BLaER1 treated with 17β-estradiol and CSF1 and Interleukin-3, amounts not matched to agents 10 nM and 100 nM (cell line): ENCODE measurements around the gene RUBCNL.
A peak's percentile ranks its signal among the peaks of the same experiment; 100 is the strongest.

Source experiments
- H3K27ac ChIP-seq, 11 experiments: shearing (Covaris generic); formaldehyde crosslinking; 2 replicates each; pipeline ENCODE4 v1.8.1; 2022
- H3K27me3 ChIP-seq, 11 experiments: shearing (Covaris generic); formaldehyde crosslinking; 2 replicates each; pipeline ENCODE4 v1.8.1; 2022
- H3K36me3 ChIP-seq, 11 experiments: shearing (Covaris generic); formaldehyde crosslinking; 2 replicates each; pipeline ENCODE4 v1.8.1; 2022
- H3K4me1 ChIP-seq, 10 experiments: shearing (Covaris generic); formaldehyde crosslinking; 2 replicates each; pipeline ENCODE4 v1.8.1; 2022
- H3K4me2 ChIP-seq, 11 experiments: shearing (Covaris generic); formaldehyde crosslinking; 2 replicates each; pipeline ENCODE4 v1.8.1; 2022
- H3K4me3 ChIP-seq, 10 experiments: shearing (Covaris generic); formaldehyde crosslinking; 2 replicates each; pipeline ENCODE4 v1.8.1; 2022
- H3K9ac ChIP-seq, 11 experiments: shearing (Covaris generic); formaldehyde crosslinking; 2 replicates each; pipeline ENCODE4 v1.8.1; 2022
- H3K9me3 ChIP-seq, 11 experiments: shearing (Covaris generic); formaldehyde crosslinking; replicated peaks in 1 of 11; 2 replicates each; pipeline ENCODE4 v1.8.1; 2022
- H4K20me1 ChIP-seq, 11 experiments: shearing (Covaris generic); formaldehyde crosslinking; 2 replicates each; pipeline ENCODE4 v1.8.1; 2022
- Cebpa-rat ChIP-seq, 11 experiments: shearing (Covaris generic); IDR thresholded peaks; 2 replicates each; pipeline ENCODE4 v1.8.1; 2022

RUBCNL gene

DNA sequence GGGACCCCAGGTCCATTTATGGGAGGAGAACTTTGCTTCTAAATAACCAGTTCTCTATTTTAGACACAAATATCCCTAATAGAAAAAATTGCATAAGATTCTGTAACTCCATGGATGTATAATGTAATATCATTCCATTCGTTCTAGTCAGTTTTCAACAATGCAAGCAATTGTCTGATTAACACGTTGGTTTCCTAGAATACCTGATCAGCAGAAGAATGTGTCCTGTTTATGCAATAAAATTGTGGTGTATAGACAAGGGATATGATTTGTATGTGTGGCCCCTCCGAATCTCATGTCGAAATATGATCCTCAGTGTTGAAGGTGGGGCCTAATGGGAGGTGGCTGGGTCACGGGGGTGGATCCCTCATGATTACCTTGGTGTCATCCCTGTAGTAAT is 62.1 kb downstream of the RUBCNL start:
- Histone ChIP-seq H3K27ac (no peak overlapping the region), H4K20me1 (no peaks in the 10 kb centered on the region), H3K4me1 (peaks cover 0 to 16% (median 13%) of the 10 kb centered on the region in 10 experiments; a peak in 11 of 20 replicates), H3K9me3 (peaks cover 0 to 8% (median 0%) of the 10 kb centered on the region in 11 experiments; a peak in 1 of 22 replicates), H3K36me3 (no peaks in the 10 kb centered on the region), H3K27me3 (no peaks in the 10 kb centered on the region), H3K9ac (no peak overlapping the region), H3K4me2 (no peak overlapping the region), H3K4me3 (no peak overlapping the region)
- TF ChIP-seq Cebpa-rat (IDR thresholded peaks at IDR 0.05), result no peak

- Histone ChIP-seq H4K20me1 (no peaks in the 10 kb centered on the region), H3K4me2 (peak overlapping the region in 4 of 11 experiments; percentile 10 to 64 (median 44); a peak in 6 of 22 replicates), H3K9ac (peak overlapping the region in 1 of 11 experiments; percentile 10; a peak in 1 of 22 replicates), H3K9me3 (peaks cover 0 to 6% (median 0%) of the 10 kb centered on the region in 11 experiments; a peak in 1 of 22 replicates), H3K4me1 (peaks cover 0 to 32% (median 13%) of the 10 kb centered on the region in 10 experiments; a peak in 11 of 20 replicates), H3K4me3 (no peak overlapping the region), H3K36me3 (no peaks in the 10 kb centered on the region), H3K27ac (peak overlapping the region in 3 of 11 experiments; percentile 19 to 28 (median 21); a peak in 3 of 22 replicates), H3K27me3 (no peaks in the 10 kb centered on the region)
- TF ChIP-seq Cebpa-rat (IDR thresholded peaks at IDR 0.05), result no peak
These were observed 65.4 kb downstream of the RUBCNL start for GRCh38 chr13:46321494-46322225.

DNA sequence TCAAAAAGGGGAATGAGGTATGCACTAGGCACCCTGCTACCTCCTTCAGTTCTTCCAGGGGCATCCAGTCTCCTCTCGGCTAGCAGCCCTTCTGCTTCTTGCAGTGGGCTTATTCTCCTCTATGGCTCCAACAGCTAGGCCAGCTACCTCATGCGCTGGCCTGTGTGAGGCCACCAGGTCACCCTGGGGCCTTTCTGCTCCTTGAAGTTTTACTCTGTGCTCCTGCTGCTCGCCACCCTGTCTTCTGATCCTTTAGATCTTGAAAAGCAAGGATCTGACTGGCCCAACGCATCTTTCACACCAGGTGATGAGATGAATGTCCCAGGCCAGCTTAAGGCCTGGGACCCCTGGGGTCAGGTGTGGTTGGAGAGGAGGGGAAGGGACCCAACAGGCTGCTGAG is 66.2 kb downstream of the RUBCNL start:
- no peaks in the 10 kb centered on the region for H3K27me3 ChIP-seq
- H3K4me3 ChIP-seq, result no peak overlapping the region
- H3K9me3 ChIP-seq, result no peaks in the 10 kb centered on the region
- H3K4me1 ChIP-seq, result peaks cover 0 to 35% (median 13%) of the 10 kb centered on the region in 10 experiments; a peak in 11 of 20 replicates
- H3K9ac ChIP-seq, result 0 out of 22 replicates have a peak overlapping the region, but pooled peaks of 1 of the 11 experiments have one; percentile 10
- peak overlapping the region in 7 of 11 experiments; percentile 1 to 28 (median 19); a peak in 10 of 22 replicates for H3K27ac ChIP-seq
- no peaks in the 10 kb centered on the region for H4K20me1 ChIP-seq
- no peak for TF ChIP-seq Cebpa-rat (IDR thresholded peaks at IDR 0.05)
- H3K36me3 ChIP-seq, result no peaks in the 10 kb centered on the region
- H3K4me2 ChIP-seq, result peak overlapping the region in 4 of 11 experiments; percentile 10 to 64 (median 44); a peak in 7 of 22 replicates

DNA sequence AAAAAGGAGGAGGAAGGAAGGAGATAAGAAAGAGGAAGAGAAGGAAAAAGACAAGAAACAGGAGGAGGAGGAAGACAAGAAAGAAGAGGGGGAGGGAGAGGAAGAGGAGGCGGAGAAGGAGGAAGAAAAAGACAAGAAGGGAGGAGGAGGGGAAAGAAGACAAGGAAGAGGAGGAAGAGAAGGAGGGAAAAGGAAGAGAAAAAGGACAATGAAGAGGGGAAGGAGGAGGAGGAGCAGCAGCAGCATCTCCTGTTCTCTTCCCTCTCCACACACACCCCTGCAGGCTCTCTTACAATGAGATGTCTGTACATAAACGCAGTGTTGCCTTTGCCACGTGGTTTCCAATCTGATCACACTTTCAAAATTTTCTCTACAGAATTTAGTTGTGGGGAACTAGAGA is 66.6 kb downstream of the RUBCNL start:
- H3K4me3 ChIP-seq, result no peak overlapping the region
- no peaks in the 10 kb centered on the region for H4K20me1 ChIP-seq
- H3K4me1 ChIP-seq, result peaks cover 0 to 35% (median 13%) of the 10 kb centered on the region in 10 experiments; a peak in 11 of 20 replicates
- H3K27ac ChIP-seq, result peak overlapping the region in 5 of 11 experiments; percentile 1 to 28 (median 19); a peak in 6 of 22 replicates
- peak overlapping the region in 3 of 11 experiments; percentile 38 to 64 (median 51); a peak in 6 of 22 replicates for H3K4me2 ChIP-seq
- no peak for TF ChIP-seq Cebpa-rat (IDR thresholded peaks at IDR 0.05)
- H3K36me3 ChIP-seq, result no peaks in the 10 kb centered on the region
- H3K9ac ChIP-seq, result no peak overlapping the region
- H3K9me3 ChIP-seq, result no peaks in the 10 kb centered on the region
- H3K27me3 ChIP-seq, result no peaks in the 10 kb centered on the region

DNA sequence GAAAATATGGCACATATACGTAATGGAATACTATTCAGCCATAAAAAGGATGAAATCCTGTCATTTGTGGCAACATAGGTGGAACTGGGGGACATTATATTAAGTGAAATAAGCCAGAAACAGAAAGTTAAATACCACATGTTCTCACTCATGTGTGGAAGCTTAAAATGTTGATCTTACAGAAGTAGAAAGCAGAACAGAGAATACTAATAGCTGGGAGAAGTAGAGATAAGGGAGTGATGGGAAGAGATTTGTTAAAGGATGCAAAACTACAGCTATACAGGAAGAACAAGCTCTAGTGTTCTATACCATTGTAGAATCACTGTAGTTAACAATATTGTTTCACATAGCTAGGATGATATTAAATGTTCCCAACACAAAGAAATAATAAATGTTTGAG is 68.1 kb downstream of the RUBCNL start:
- Histone ChIP-seq H4K20me1 (no peaks in the 10 kb centered on the region), H3K27me3 (no peaks in the 10 kb centered on the region), H3K4me2 (no peak overlapping the region), H3K9ac (no peak overlapping the region), H3K4me3 (no peak overlapping the region), H3K4me1 (peaks cover 0 to 35% (median 13%) of the 10 kb centered on the region in 10 experiments; a peak in 11 of 20 replicates), H3K9me3 (no peaks in the 10 kb centered on the region), H3K27ac (no peak overlapping the region), H3K36me3 (no peaks in the 10 kb centered on the region)
- no peak for TF ChIP-seq Cebpa-rat (IDR thresholded peaks at IDR 0.05)

DNA sequence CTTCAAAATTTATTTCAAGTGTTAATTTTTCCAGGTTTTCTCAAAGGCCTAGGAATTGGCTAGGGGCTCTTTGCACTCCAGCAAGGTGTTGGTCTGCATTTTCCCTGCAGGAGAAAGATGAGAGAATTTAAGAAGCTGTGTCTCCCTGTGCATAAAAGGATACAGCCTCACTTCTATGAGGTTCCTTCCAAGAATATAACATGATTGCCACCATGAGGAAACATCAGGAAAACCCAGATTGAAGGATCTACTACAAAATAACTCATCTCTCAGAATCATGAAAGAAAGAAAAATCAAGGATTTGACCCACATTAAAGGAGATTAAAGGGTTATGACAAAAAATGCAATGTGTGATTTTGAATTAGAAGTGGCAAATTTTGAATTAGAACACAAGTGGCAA is 69.9 kb downstream of the RUBCNL start:
- H4K20me1 ChIP-seq, result no peaks in the 10 kb centered on the region
- no peaks in the 10 kb centered on the region for H3K27me3 ChIP-seq
- H3K4me3 ChIP-seq, result no peak overlapping the region
- H3K9me3 ChIP-seq, result peaks cover 0 to 2% (median 0%) of the 10 kb centered on the region in 11 experiments; a peak in 2 of 22 replicates
- H3K4me1 ChIP-seq, result peaks cover 0 to 40% (median 13%) of the 10 kb centered on the region in 10 experiments; a peak in 11 of 20 replicates
- no peak overlapping the region for H3K4me2 ChIP-seq
- no peaks in the 10 kb centered on the region for H3K36me3 ChIP-seq
- H3K9ac ChIP-seq, result no peak overlapping the region
- H3K27ac ChIP-seq, result no peak overlapping the region
- TF ChIP-seq Cebpa-rat (IDR thresholded peaks at IDR 0.05), result no peak

DNA sequence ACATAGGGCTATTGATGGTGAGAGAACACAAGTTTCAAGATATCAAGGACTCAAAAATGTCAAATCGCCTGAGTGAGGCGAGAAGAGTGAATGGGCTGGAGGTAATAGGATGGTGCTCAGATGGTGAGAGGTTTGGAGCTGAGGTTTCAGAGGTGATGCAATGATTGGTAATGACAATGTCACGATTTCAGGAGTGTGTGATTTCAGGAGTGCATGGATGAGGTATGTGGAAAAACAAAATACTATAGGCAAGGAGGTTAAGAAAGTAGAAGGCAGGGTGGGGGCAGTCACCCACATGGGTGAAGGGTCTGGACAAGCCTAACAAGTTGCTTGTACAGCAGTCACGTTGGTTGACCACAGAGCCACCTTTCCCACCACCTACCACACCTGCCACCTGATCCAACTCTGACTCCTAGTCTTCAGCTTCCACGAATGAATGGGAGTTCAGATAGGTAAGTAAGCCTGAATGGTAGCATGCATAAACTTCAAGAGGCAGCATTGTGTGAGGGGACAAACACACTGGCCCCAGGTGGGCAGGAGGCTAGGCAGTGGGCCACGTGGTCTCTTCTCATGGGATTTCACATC is 71.5 kb downstream of the RUBCNL start:
- peaks cover 0 to 17% (median 6%) of the 10 kb centered on the region in 11 experiments; a peak in 9 of 22 replicates for H3K9me3 ChIP-seq
- H3K9ac ChIP-seq, result no peak overlapping the region
- H3K4me1 ChIP-seq, result peaks cover 0 to 30% (median 3%) of the 10 kb centered on the region in 10 experiments; a peak in 11 of 20 replicates
- no peaks in the 10 kb centered on the region for H3K36me3 ChIP-seq
- no peaks in the 10 kb centered on the region for H3K27me3 ChIP-seq
- H4K20me1 ChIP-seq, result no peaks in the 10 kb centered on the region
- no peak; a peak in 1 of 22 replicates for TF ChIP-seq Cebpa-rat (IDR thresholded peaks at IDR 0.05)
- H3K27ac ChIP-seq, result no peak overlapping the region
- H3K4me2 ChIP-seq, result no peak overlapping the region
- H3K4me3 ChIP-seq, result no peak overlapping the region

DNA sequence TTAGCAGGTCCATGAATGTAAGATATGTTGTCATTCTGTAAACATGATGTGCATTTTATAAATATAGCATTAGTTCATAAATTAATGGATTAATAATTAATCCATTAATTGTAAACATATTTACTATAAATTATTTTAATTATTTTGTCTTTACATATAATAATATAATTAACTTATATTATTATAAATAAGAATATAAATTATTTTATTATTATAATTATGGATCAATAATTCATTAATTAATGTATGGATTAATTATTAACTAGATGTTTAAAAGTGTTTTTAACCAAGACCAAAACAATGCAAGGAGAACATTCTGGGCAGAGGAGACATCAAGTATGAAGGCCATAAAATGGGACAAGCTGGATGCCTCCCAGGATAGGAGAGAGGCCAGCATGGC is 72.0 kb downstream of the RUBCNL start:
- Histone ChIP-seq H4K20me1 (no peaks in the 10 kb centered on the region), H3K9ac (no peak overlapping the region), H3K27me3 (no peaks in the 10 kb centered on the region), H3K4me1 (peaks cover 0 to 26% (median 0%) of the 10 kb centered on the region in 10 experiments; a peak in 8 of 20 replicates), H3K36me3 (no peaks in the 10 kb centered on the region), H3K27ac (no peak overlapping the region), H3K4me3 (no peak overlapping the region), H3K4me2 (no peak overlapping the region), H3K9me3 (peaks cover 0 to 19% (median 7%) of the 10 kb centered on the region in 11 experiments; a peak in 11 of 22 replicates)
- no peak for TF ChIP-seq Cebpa-rat (IDR thresholded peaks at IDR 0.05)

- no peak overlapping the region for H3K4me2 ChIP-seq
- no peak overlapping the region for H3K4me3 ChIP-seq
- H3K9ac ChIP-seq, result no peak overlapping the region
- H3K27me3 ChIP-seq, result no peaks in the 10 kb centered on the region
- H3K27ac ChIP-seq, result no peak overlapping the region
- peaks cover 0 to 22% (median 0%) of the 10 kb centered on the region in 10 experiments; a peak in 7 of 20 replicates for H3K4me1 ChIP-seq
- H3K36me3 ChIP-seq, result no peaks in the 10 kb centered on the region
- TF ChIP-seq Cebpa-rat (IDR thresholded peaks at IDR 0.05), result no peak
- H4K20me1 ChIP-seq, result no peaks in the 10 kb centered on the region
- peaks cover 0 to 23% (median 9%) of the 10 kb centered on the region in 11 experiments; a peak in 11 of 22 replicates for H3K9me3 ChIP-seq
These were observed 72.5 kb downstream of the RUBCNL start for GRCh38 chr13:46314587-46314986.
